H1 (cell line): ENCODE measurements around the gene STIMATE.

ENCODE experiments used
- CTCF ChIP-seq, 3 experiments: IDR thresholded peaks; 1 replicate in 2 of 3; 2 replicates in 1 of 3; pipeline versions ENCODE4 v1.5.1 to v1.6.1; 2011; ENCODE audit warnings: low read length in 3 of 3, mild to moderate bottlenecking in 3 of 3, inconsistent platforms in 2 of 3, low read depth in 1 of 3, moderate library complexity in 1 of 3; ENCODE audit not compliant: insufficient read depth in 1 of 3; ENCODE audit errors: control extremely low read depth in 1 of 3
- EP300 ChIP-seq, 2 experiments: IDR thresholded peaks; 1 replicate in 1 of 2; 2 replicates in 1 of 2; pipeline ENCODE4 v1.6.1; 2011 to 2012; ENCODE audit warnings: low read depth in 2 of 2, low read length in 2 of 2, mild to moderate bottlenecking in 2 of 2, borderline replicate concordance in 1 of 2, inconsistent platforms in 1 of 2, moderate library complexity in 1 of 2
- EZH2 ChIP-seq: fragments of 200-600 bp; sonication (generic); IDR thresholded peaks from 2 replicates; pipeline ENCODE4 v1.7.1; 2012; ENCODE audit warnings: low read depth, mild to moderate bottlenecking, moderate library complexity, low read length, inconsistent platforms; ENCODE audit not compliant: severe bottlenecking
- GTF2F1 ChIP-seq: IDR thresholded peaks from 2 replicates; pipeline ENCODE4 v1.6.1; 2012; ENCODE audit warnings: low read depth, low read length, improper control_type of control experiment, borderline replicate concordance
- JUN ChIP-seq: IDR thresholded peaks from 2 replicates; pipeline ENCODE4 v1.6.1; 2011; ENCODE audit warnings: low read depth, mild to moderate bottlenecking, improper control_type of control experiment, low read length
- JUND ChIP-seq: IDR thresholded peaks from 2 replicates; pipeline ENCODE4 v1.6.1; 2011; ENCODE audit warnings: mild to moderate bottlenecking, improper control_type of control experiment, low read length
- POLR2AphosphoS5 ChIP-seq: IDR thresholded peaks from 2 replicates; pipeline ENCODE4 v1.6.1; 2011; ENCODE audit warnings: low read depth, low read length
- TCF12 ChIP-seq: IDR thresholded peaks from 2 replicates; pipeline ENCODE4 v1.6.1; 2011; ENCODE audit warnings: low read depth, mild to moderate bottlenecking, low read length
- ZNF274 ChIP-seq: IDR thresholded peaks from 2 replicates; pipeline ENCODE4 v1.7.0; 2012; ENCODE audit warnings: low read length, borderline replicate concordance; ENCODE audit errors: extremely low read depth
- TF ChIP-seq, protein P1 (sequence below): IDR thresholded peaks from 2 replicates; pipeline ENCODE4 v1.6.1; 2011; ENCODE audit warnings: low read length, improper control_type of control experiment
- TF ChIP-seq, protein P2 (sequence below): IDR thresholded peaks from 2 replicates; pipeline ENCODE4 v1.6.1; 2012; ENCODE audit warnings: inconsistent platforms
- TF ChIP-seq, protein P3 (sequence below): IDR thresholded peaks from 2 replicates; pipeline ENCODE4 v1.6.1; 2012; ENCODE audit warnings: low read length, inconsistent platforms

DNA sequence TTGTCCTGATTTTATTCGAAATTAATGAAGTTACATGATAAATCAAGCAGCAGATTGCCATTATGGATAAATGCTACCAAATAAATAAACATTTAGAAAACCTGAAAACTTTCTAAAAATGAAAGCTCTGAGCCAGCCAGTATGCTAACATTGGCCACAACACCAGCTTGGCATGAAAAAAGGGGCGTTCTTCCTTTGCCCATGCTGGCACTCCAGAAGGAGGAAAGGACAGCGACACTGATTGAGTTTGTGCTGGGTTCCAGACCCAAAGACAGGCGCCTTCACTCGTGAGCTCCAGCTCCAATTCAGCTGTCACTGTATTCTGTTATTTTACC is 5.1 kb downstream of the STIMATE start:
- TF ChIP-seq POLR2AphosphoS5: no peak
- TF ChIP-seq CTCF (IDR thresholded peaks at IDR 0.05; ENCODE audit: control extremely low read depth in 1 of 3, insufficient read depth in 1 of 3, low read depth in 1 of 3, low read length in 3 of 3): peak in 1 of 3 experiments; percentile 6; a peak in 1 of 4 replicates
- no peak for TF ChIP-seq GTF2F1
- TF ChIP-seq JUND: no peak
- no peak for TF ChIP-seq JUN
- no peak for TF ChIP-seq EP300 (IDR thresholded peaks at IDR 0.05; ENCODE audit: borderline replicate concordance in 1 of 2, low read depth in 2 of 2, low read length in 2 of 2)
- no peak for TF ChIP-seq EZH2
- TF ChIP-seq, protein P1, sequence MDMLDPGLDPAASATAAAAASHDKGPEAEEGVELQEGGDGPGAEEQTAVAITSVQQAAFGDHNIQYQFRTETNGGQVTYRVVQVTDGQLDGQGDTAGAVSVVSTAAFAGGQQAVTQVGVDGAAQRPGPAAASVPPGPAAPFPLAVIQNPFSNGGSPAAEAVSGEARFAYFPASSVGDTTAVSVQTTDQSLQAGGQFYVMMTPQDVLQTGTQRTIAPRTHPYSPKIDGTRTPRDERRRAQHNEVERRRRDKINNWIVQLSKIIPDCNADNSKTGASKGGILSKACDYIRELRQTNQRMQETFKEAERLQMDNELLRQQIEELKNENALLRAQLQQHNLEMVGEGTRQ: no peak
- TF ChIP-seq, protein P2, sequence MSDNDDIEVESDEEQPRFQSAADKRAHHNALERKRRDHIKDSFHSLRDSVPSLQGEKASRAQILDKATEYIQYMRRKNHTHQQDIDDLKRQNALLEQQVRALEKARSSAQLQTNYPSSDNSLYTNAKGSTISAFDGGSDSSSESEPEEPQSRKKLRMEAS: no peak
- no peak for TF ChIP-seq TCF12
- TF ChIP-seq, protein P3, sequence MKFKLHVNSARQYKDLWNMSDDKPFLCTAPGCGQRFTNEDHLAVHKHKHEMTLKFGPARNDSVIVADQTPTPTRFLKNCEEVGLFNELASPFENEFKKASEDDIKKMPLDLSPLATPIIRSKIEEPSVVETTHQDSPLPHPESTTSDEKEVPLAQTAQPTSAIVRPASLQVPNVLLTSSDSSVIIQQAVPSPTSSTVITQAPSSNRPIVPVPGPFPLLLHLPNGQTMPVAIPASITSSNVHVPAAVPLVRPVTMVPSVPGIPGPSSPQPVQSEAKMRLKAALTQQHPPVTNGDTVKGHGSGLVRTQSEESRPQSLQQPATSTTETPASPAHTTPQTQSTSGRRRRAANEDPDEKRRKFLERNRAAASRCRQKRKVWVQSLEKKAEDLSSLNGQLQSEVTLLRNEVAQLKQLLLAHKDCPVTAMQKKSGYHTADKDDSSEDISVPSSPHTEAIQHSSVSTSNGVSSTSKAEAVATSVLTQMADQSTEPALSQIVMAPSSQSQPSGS: no peak
- no peak for TF ChIP-seq ZNF274
